HCT116 (cell line): Measurements from ENCODE around the gene DIO3. TPM values are rescaled to one million over a fixed set of nuclear protein-coding genes. Genes with fewer than 3 reads are reported as not detected.
"Not testable (repeated sequence)": the region's sequence is repeated elsewhere in the genome, so short reads cannot be mapped to it uniquely, and the experiment has no call there.

Experiments
- ATAC-seq: fragments of 200-7000 bp; cut with Tn5 transposase; 2 replicates; pipeline ENCODE4 v1.9.1; 2020; ENCODE audit warnings: mild to moderate bottlenecking, moderate library complexity
- BruUV-seq: library from RNA; stranded (reverse); fragments of 400-500 nt; replicated peaks from 2 replicates; lab custom pipeline; 2021; lab: Mats Ljungman, UMichigan
- CTCF ChIA-PET: fragments of 300-600 bp; sonication (Branson Sonifier 250); formaldehyde crosslinking; loops from one replicate; lab custom pipeline; 2021; ENCODE audit warnings: antibody characterized with exemption; lab: Charles Lee
- POLR2A ChIA-PET: fragments of 300-600, 350-600 bp; sonication (Branson Sonifier 250); formaldehyde crosslinking; loops from one replicate; lab custom pipeline; 2021; ENCODE audit warnings: antibody characterized with exemption; lab: Charles Lee
- RAD21 ChIA-PET, 2 experiments: fragments of 300-600 bp; sonication (Branson Sonifier 250); formaldehyde crosslinking; loops; one replicate each; lab custom pipeline; 2023; ENCODE audit warnings: low total read pairs in 2 of 2; ENCODE audit not compliant: uncharacterized antibody in 2 of 2, unreplicated experiment in 2 of 2, low non-redundant PET in 1 of 2; lab: Charles Lee
- DNase-seq: peaks from one replicate; pipeline ENCODE4 v3.0.0-alpha.2; 2010; ENCODE audit warnings: low read depth, low spot score
- H2AFZ ChIP-seq: fragments of 200-600 bp; shearing (Covaris generic), sonication (generic); 2 replicates; pipeline ENCODE4 v1.6.1; 2017; ENCODE audit warnings: low read depth, mixed run types, mixed read lengths, antibody characterized with exemption, low read length; ENCODE audit not compliant: poor library complexity, severe bottlenecking
- H3K27ac ChIP-seq: 2 replicates; pipeline ENCODE4 v1.5.1; 2012; ENCODE audit warnings: low read depth, low read length
- H3K27me3 ChIP-seq: fragments of 200-600 bp; sonication (generic); 2 replicates; pipeline ENCODE4 v1.6.1; 2016; ENCODE audit warnings: mixed run types, low read length, mixed read lengths; ENCODE audit not compliant: insufficient read depth
- H3K36me3 ChIP-seq, 2 experiments: fragments of 200-500 bp in 1 of 2; fragments of 200-600 bp in 1 of 2; sonication (Bioruptor generic) in 1 of 2; sonication (generic) in 1 of 2; 2 replicates each; pipeline versions ENCODE4 v1.5.1 to v1.6.1; 2014 to 2016; ENCODE audit warnings: low read length in 2 of 2, inconsistent platforms in 1 of 2, mixed read lengths in 1 of 2, mixed run types in 1 of 2; ENCODE audit not compliant: insufficient read depth in 2 of 2, control insufficient read depth in 1 of 2
- H3K4me1 ChIP-seq, 2 experiments: fragments of 200-600 bp in 1 of 2; sonication (generic) in 1 of 2; 2 replicates each; pipeline versions ENCODE4 v1.5.1 to v1.6.1; 2012 to 2017; ENCODE audit warnings: low read length in 2 of 2, inconsistent platforms in 1 of 2, mild to moderate bottlenecking in 1 of 2, mixed read lengths in 1 of 2, mixed run types in 1 of 2, moderate library complexity in 1 of 2; ENCODE audit not compliant: insufficient read depth in 2 of 2, control insufficient read depth in 1 of 2
- H3K4me2 ChIP-seq: fragments of 200-600 bp; sonication (generic); 2 replicates; pipeline ENCODE4 v1.6.1; 2017; ENCODE audit warnings: mixed run types, low read length, mixed read lengths
- H3K4me3 ChIP-seq, 2 experiments: fragments of 200-600 bp in 1 of 2; sonication (generic) in 1 of 2; replicated peaks in 1 of 2; 2 replicates each; pipeline ENCODE4 v1.5.1; 2011 to 2016; ENCODE audit warnings: low read length in 2 of 2, control low read depth in 1 of 2, low read depth in 1 of 2, mild to moderate bottlenecking in 1 of 2, mixed read lengths in 1 of 2, mixed run types in 1 of 2
- H3K79me2 ChIP-seq: fragments of 200-600 bp; sonication (generic); 2 replicates; pipeline ENCODE4 v1.6.1; 2017; ENCODE audit warnings: mild to moderate bottlenecking, mixed run types, low read length, moderate library complexity, mixed read lengths; ENCODE audit not compliant: insufficient read depth
- H3K9ac ChIP-seq: fragments of 200-600 bp; sonication (generic); 2 replicates; pipeline ENCODE4 v1.6.1; 2016; ENCODE audit warnings: low read length, mixed read lengths
- H3K9me2 ChIP-seq: fragments of 200-600 bp; sonication (generic), shearing (Covaris generic); 2 replicates; pipeline ENCODE4 v1.6.1; 2017; ENCODE audit warnings: mixed run types, mild to moderate bottlenecking, moderate library complexity; ENCODE audit not compliant: insufficient read depth
- H3K9me3 ChIP-seq, 2 experiments: fragments of 200-500 bp in 1 of 2; fragments of 200-600 bp in 1 of 2; sonication (Bioruptor generic) in 1 of 2; sonication (generic) in 1 of 2; 2 replicates each; pipeline ENCODE4 v1.6.1; 2014 to 2017; ENCODE audit warnings: low read length in 2 of 2, mixed read lengths in 2 of 2, inconsistent platforms in 1 of 2, low read depth in 1 of 2, mild to moderate bottlenecking in 1 of 2, mixed run types in 1 of 2, moderate library complexity in 1 of 2; ENCODE audit not compliant: control insufficient read depth in 1 of 2, insufficient read depth in 1 of 2
- H4K20me1 ChIP-seq: fragments of 200-600 bp; sonication (generic), shearing (Covaris generic); 2 replicates; pipeline ENCODE4 v1.6.1; 2017; ENCODE audit warnings: mixed run types, mild to moderate bottlenecking, moderate library complexity; ENCODE audit not compliant: insufficient read depth
- ATF3 ChIP-seq: IDR thresholded peaks from 2 replicates; pipeline ENCODE4 v1.6.1; 2012
- CBX3 ChIP-seq: IDR thresholded peaks from 2 replicates; pipeline ENCODE4 v1.6.1; 2012; ENCODE audit warnings: low read depth
- CEBPB ChIP-seq: IDR thresholded peaks from 2 replicates; pipeline ENCODE4 v1.6.1; 2012; ENCODE audit warnings: low read depth
- CTCF ChIP-seq, 3 experiments: fragments of 200-600 bp in 1 of 3; sonication (generic) in 1 of 3; IDR thresholded peaks in 2 of 3; conservative IDR thresholded peaks in 1 of 3; 2 replicates each; pipeline ENCODE4 v1.5.1; 2012 to 2017; ENCODE audit warnings: low read depth in 2 of 3, low read length in 2 of 3, antibody characterized with exemption in 1 of 3, borderline replicate concordance in 1 of 3, control low read depth in 1 of 3, mild to moderate bottlenecking in 1 of 3, mixed read lengths in 1 of 3, mixed run types in 1 of 3, moderate library complexity in 1 of 3; ENCODE audit not compliant: insufficient read depth in 1 of 3
- ELF1 ChIP-seq: IDR thresholded peaks from 2 replicates; pipeline ENCODE4 v1.6.1; 2012; ENCODE audit warnings: low read depth, borderline replicate concordance
- EZH2 ChIP-seq: fragments of 200-600 bp; sonication (generic); IDR thresholded peaks from 2 replicates; pipeline ENCODE4 v1.6.1; 2017; ENCODE audit warnings: antibody characterized with exemption, mixed run types
- EZH2phosphoT487 ChIP-seq: fragments of 200-600 bp; IDR thresholded peaks from 2 replicates; pipeline ENCODE4 v1.6.1; 2018; ENCODE audit warnings: antibody characterized with exemption, borderline replicate concordance
- FOSL1 ChIP-seq: IDR thresholded peaks from 2 replicates; pipeline ENCODE4 v1.6.1; 2012; ENCODE audit warnings: low read depth
- JUND ChIP-seq: IDR thresholded peaks from 2 replicates; pipeline ENCODE4 v1.6.1; 2012
- POLR2AphosphoS5 ChIP-seq: IDR thresholded peaks from 2 replicates; pipeline ENCODE4 v1.6.1; 2011; ENCODE audit warnings: mild to moderate bottlenecking, low read depth, low read length, moderate library complexity
- RAD21 ChIP-seq: IDR thresholded peaks from 2 replicates; pipeline ENCODE4 v1.6.1; 2012; ENCODE audit warnings: low read depth, mild to moderate bottlenecking
- REST ChIP-seq: IDR thresholded peaks from 2 replicates; pipeline ENCODE4 v1.6.1; 2012; ENCODE audit warnings: low read depth
- SIN3A ChIP-seq: IDR thresholded peaks from 2 replicates; pipeline ENCODE4 v1.6.1; 2012; ENCODE audit warnings: low read depth
- SP1 ChIP-seq: IDR thresholded peaks from 2 replicates; pipeline ENCODE4 v1.6.1; 2012; ENCODE audit warnings: low read depth
- SRF ChIP-seq: IDR thresholded peaks from 2 replicates; pipeline ENCODE4 v1.6.1; 2012; ENCODE audit warnings: low read depth
- TCF7L2 ChIP-seq: IDR thresholded peaks from 2 replicates; pipeline ENCODE4 v1.7.0; 2011; ENCODE audit warnings: borderline replicate concordance, inconsistent platforms; ENCODE audit not compliant: insufficient read depth, insufficient read length; ENCODE audit errors: extremely low read depth
- YY1 ChIP-seq: IDR thresholded peaks from 2 replicates; pipeline ENCODE4 v1.6.1; 2011; ENCODE audit warnings: low read length, low read depth, moderate library complexity, mild to moderate bottlenecking; ENCODE audit not compliant: insufficient replicate concordance; ENCODE audit errors: extremely low read depth
- ZNF274 ChIP-seq: fragments of 200-500 bp; sonication (Bioruptor generic); IDR thresholded peaks from 2 replicates; pipeline ENCODE4 v1.6.1; 2014; ENCODE audit warnings: mild to moderate bottlenecking, low read depth, low read length, inconsistent platforms
- intact Hi-C: fragments of 100-400 bp; cut with micrococcal nuclease; formaldehyde crosslinking; loops from 2 replicates; pipeline ENCODE4 v1.10.0; 2022
- total RNA-seq: library from RNA; stranded (reverse); gene quantifications from one replicate; pipeline ENCODE4 v1.2.1, GENCODE V29; 2021; ENCODE audit not compliant: unreplicated experiment

Gene DIO3
- total RNA-seq, 1 experiment from 2014 or later, result 0.34 TPM

- no peaks in the 10 kb centered on the region for H3K27me3 ChIP-seq
- H2AFZ ChIP-seq, result no peak overlapping the region
- no peak for ATAC-seq
- BruUV-seq, result no TSS peak
- no peaks in the 10 kb centered on the region for H3K79me2 ChIP-seq
- ChIA-PET RAD21 (no interaction called here), CTCF (no interaction called here), POLR2A (no interaction called here)
- no peak overlapping the region for H3K4me2 ChIP-seq
- no peaks in the 10 kb centered on the region for H3K36me3 ChIP-seq
- no peak overlapping the region for H3K27ac ChIP-seq
- no peak overlapping the region for H3K9ac ChIP-seq
- H3K4me1 ChIP-seq, result peaks cover 13 to 14% of the 10 kb centered on the region in 2 experiments
- DNase-seq, result no peak
- intact Hi-C loops, result no loop called here
- no peak for TF ChIP-seq POLR2AphosphoS5
- TF ChIP-seq TCF7L2, result no peak
- TF ChIP-seq ELF1, result no peak
- no peak for TF ChIP-seq CBX3
- no peak for TF ChIP-seq SRF
- no peak for TF ChIP-seq JUND
- no peak for TF ChIP-seq SP1
- TF ChIP-seq ATF3, result no peak
- no peak for TF ChIP-seq EZH2phosphoT487
- no peak for TF ChIP-seq CTCF (IDR thresholded peaks at IDR 0.05 in 2 of 3, conservative IDR thresholded peaks at IDR 0.05 in 1 of 3; ENCODE audit: borderline replicate concordance in 1 of 3, insufficient read depth in 1 of 3, low read depth in 2 of 3, low read length in 2 of 3)
- TF ChIP-seq SIN3A, result no peak
- TF ChIP-seq CEBPB, result no peak
- TF ChIP-seq RAD21, result no peak
- no peak for TF ChIP-seq ZNF274
- TF ChIP-seq YY1, result no peak
- TF ChIP-seq FOSL1, result no peak
- TF ChIP-seq EZH2, result no peak
- TF ChIP-seq REST, result no peak
- H3K4me3 ChIP-seq, result no peak overlapping the region
- H3K9me2 ChIP-seq, result no peaks in the 10 kb centered on the region
- no peaks in the 10 kb centered on the region for H3K9me3 ChIP-seq
- no peaks in the 10 kb centered on the region for H4K20me1 ChIP-seq
Observed at GRCh38 chr14:101554991-101555668, 6.2 kb upstream of the DIO3 start.

- H3K9ac ChIP-seq, POLR2A ChIA-PET, H3K9me3 ChIP-seq, DNase-seq, H3K36me3 ChIP-seq, H3K27me3 ChIP-seq, H3K4me2 ChIP-seq, H3K4me3 ChIP-seq, BruUV-seq, ATAC-seq, H2AFZ ChIP-seq, RAD21 ChIA-PET, H4K20me1 ChIP-seq, H3K27ac ChIP-seq, H3K79me2 ChIP-seq, intact Hi-C loops, H3K9me2 ChIP-seq, CTCF ChIA-PET: not testable (repeated sequence)
- peaks cover 13 to 14% of the 10 kb centered on the region in 2 experiments for H3K4me1 ChIP-seq
Observed at GRCh38 chr14:101555669-101556043, 5.6 kb upstream of the DIO3 start.
